Measurements from ENCODE around the gene C20orf144. TPM values are rescaled to one million over a fixed set of nuclear protein-coding genes. Genes with fewer than 3 reads are reported as not detected.

The C20orf144 gene
- total and polyA plus RNA-seq, 9 donors: 0.05 to 0.46 TPM; not detected in 7

- intact Hi-C loops (cut with DNase I): loop anchor here in 2 of 4 donors (5.0 to 10.0 kb wide), 2 partner anchors 64 to 66 kb away; partner anchors contain the start of gene ZNF341 (in 2 of the 2)
These were observed 6.5 kb downstream of the C20orf144 start for GRCh38 chr20:33668466-33669155.

GRCh38 chr20:33669224-33669623 lies 7.1 kb downstream of the C20orf144 start:
- Histone ChIP-seq H3K4me3 (no peak overlapping the region), H3K36me3 (no peaks in the 10 kb centered on the region), H3K9me3 (no peaks in the 10 kb centered on the region), H3K27ac (no peak overlapping the region), H3K4me1 (ENCODE audit: insufficient read depth) (peaks cover 15% of the 10 kb centered on the region), H3K27me3 (no peaks in the 10 kb centered on the region)
- TF ChIP-seq POLR2A (IDR thresholded peaks at IDR 0.05) (no peak), EP300 (IDR thresholded peaks at IDR 0.05) (no peak)
- TF ChIP-seq, protein P1, sequence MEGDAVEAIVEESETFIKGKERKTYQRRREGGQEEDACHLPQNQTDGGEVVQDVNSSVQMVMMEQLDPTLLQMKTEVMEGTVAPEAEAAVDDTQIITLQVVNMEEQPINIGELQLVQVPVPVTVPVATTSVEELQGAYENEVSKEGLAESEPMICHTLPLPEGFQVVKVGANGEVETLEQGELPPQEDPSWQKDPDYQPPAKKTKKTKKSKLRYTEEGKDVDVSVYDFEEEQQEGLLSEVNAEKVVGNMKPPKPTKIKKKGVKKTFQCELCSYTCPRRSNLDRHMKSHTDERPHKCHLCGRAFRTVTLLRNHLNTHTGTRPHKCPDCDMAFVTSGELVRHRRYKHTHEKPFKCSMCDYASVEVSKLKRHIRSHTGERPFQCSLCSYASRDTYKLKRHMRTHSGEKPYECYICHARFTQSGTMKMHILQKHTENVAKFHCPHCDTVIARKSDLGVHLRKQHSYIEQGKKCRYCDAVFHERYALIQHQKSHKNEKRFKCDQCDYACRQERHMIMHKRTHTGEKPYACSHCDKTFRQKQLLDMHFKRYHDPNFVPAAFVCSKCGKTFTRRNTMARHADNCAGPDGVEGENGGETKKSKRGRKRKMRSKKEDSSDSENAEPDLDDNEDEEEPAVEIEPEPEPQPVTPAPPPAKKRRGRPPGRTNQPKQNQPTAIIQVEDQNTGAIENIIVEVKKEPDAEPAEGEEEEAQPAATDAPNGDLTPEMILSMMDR (IDR thresholded peaks at IDR 0.05): no peak
- WGBS, 3 donors: 92 to 96% (median 93%) methylated on average over 5 of the region's 5 CpGs
- intact Hi-C loops (cut with DNase I): loop anchor here in 2 of 4 donors (5.0 to 10.0 kb wide), 2 partner anchors 63 to 66 kb away; partner anchors contain the start of gene ZNF341 (in 2 of the 2)
- DNase-seq: no peak

More at GRCh38 chr20:33668466-33669155, 6.5 kb downstream of the C20orf144 start:
- TF ChIP-seq, protein P1 (IDR thresholded peaks at IDR 0.05): no peak
- TF ChIP-seq POLR2A (IDR thresholded peaks at IDR 0.05) (no peak), EP300 (IDR thresholded peaks at IDR 0.05) (no peak)
- Histone ChIP-seq H3K9me3 (no peaks in the 10 kb centered on the region), H3K27ac (no peak overlapping the region), H3K4me3 (no peak overlapping the region), H3K36me3 (no peaks in the 10 kb centered on the region), H3K4me1 (ENCODE audit: insufficient read depth) (peaks cover 18% of the 10 kb centered on the region), H3K27me3 (no peaks in the 10 kb centered on the region)
- WGBS, 3 donors: 79 to 82% (median 79%) methylated on average over 13 of the region's 13 CpGs
- peak in 2 of 5 donors; percentile 30 to 52 for DNase-seq

DNA sequence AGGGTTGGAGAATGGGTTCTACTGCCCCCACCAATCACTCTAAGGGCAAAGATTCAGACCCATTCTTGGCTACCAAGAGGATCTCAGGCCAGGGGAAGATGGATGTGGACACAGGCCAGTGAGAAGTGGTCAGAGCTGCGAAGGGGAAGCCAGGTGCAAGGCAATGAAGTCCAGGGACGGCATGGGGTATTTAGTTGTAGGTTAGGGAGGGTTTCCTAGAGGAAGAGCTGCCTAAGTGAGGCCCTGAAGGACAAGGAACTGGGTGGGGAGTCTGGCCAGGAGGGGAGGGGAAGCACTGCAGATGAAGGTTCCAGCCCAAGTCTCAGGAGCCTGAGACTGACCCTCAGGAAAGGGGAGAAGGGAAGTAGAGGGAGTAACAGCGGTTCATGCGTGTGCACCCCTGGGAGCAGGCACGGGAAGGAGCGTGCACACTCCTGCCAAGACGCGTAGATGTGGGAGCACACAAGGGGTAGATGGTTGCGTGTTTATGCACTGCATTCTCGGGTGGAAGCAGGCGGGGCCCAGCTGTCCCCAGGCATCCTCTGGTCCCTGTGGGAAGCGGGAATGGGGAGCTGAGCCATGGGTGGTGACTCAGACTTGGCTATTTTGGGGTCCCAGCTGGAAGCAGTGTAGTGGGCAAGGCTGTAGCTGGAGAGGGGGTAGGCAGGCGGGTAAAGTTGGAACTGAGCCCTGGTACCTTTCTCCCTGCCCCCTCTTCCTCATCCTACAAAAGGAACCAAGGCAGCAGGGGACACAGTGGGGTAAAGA lies 7.9 kb downstream of the C20orf144 start:
- Histone ChIP-seq H3K4me3 (no peak overlapping the region), H3K27me3 (no peaks in the 10 kb centered on the region), H3K4me1 (ENCODE audit: insufficient read depth) (peaks cover 16% of the 10 kb centered on the region), H3K9me3 (no peaks in the 10 kb centered on the region), H3K27ac (no peak overlapping the region), H3K36me3 (no peaks in the 10 kb centered on the region)
- TF ChIP-seq EP300 (IDR thresholded peaks at IDR 0.05): no peak
- no peak for TF ChIP-seq POLR2A (IDR thresholded peaks at IDR 0.05)
- TF ChIP-seq, protein P1 (IDR thresholded peaks at IDR 0.05): no peak
- 80 to 83% (median 80%) methylated on average over 13 of the region's 13 CpGs for WGBS, 3 donors
- intact Hi-C loops (cut with DNase I): loop anchor here in 2 of 4 donors (5.0 to 10.0 kb wide), 3 partner anchors 62 to 145 kb away; partner anchors contain the start of genes ZNF341 (in 2 of the 2) and CHMP4B (in 1 of the 2)
- DNase-seq: peak in 3 of 5 donors; percentile 9 to 38 (median 26)

- DNase-seq: peak in 1 of 5 donors; percentile 9
- H3K9me3 ChIP-seq: no peaks in the 10 kb centered on the region
- TF ChIP-seq EP300 (IDR thresholded peaks at IDR 0.05) (no peak), POLR2A (IDR thresholded peaks at IDR 0.05) (no peak)
- TF ChIP-seq, protein P1 (IDR thresholded peaks at IDR 0.05): no peak
- peak overlapping the region in 1 of 2 donors; percentile 93 for H3K27ac ChIP-seq
- no peak overlapping the region for H3K4me3 ChIP-seq
- peaks cover 18% of the 10 kb centered on the region for H3K4me1 ChIP-seq (ENCODE audit: insufficient read depth)
- 78 to 85% (median 84%) methylated on average over 6 of the region's 6 CpGs for WGBS, 3 donors
- no peaks in the 10 kb centered on the region for H3K27me3 ChIP-seq
- H3K36me3 ChIP-seq: no peaks in the 10 kb centered on the region
- intact Hi-C loops (cut with DNase I): loop anchor here in 1 of 4 donors (10.0 kb wide), 1 partner anchor 144 kb away; the partner anchor contains the start of gene CHMP4B
These were observed 8.8 kb downstream of the C20orf144 start for GRCh38 chr20:33670715-33671499.
